Measurements from ENCODE around the gene RNF214.
"Not testable (repeated sequence)": the region's sequence is repeated elsewhere in the genome, so short reads cannot be mapped to it uniquely, and the experiment has no call there.

The RNF214 gene

GRCh38 chr11:117318738-117319137 lies 86.3 kb downstream of the RNF214 start:
- DNase-seq, result no peak

- no peak for DNase-seq
Observed at GRCh38 chr11:117319214-117319840, 86.9 kb downstream of the RNF214 start.

- DNase-seq, result not testable (repeated sequence)
Observed at GRCh38 chr11:117327255-117327566, 94.7 kb downstream of the RNF214 start.

- DNase-seq, result peak; percentile 93 to 94
Observed at GRCh38 chr11:117327567-117328374, 95.3 kb downstream of the RNF214 start, which contains the start of gene CEP164. Gene CEP164 (plus strand): TSS chr11:117327854. CDS start chr11:117338587, 10,733 bp downstream.

- no peak for DNase-seq
Observed at GRCh38 chr11:117328375-117329010, 96.0 kb downstream of the RNF214 start.

GRCh38 chr11:117332843-117333242 lies 100.4 kb downstream of the RNF214 start:
- no peak for DNase-seq

GRCh38 chr11:117333917-117334316 lies 101.4 kb downstream of the RNF214 start:
- no peak for DNase-seq

GRCh38 chr11:117334896-117335295 lies 102.4 kb downstream of the RNF214 start:
- DNase-seq, result no peak

- DNase-seq, result no peak
Observed at GRCh38 chr11:117335399-117335798, 102.9 kb downstream of the RNF214 start.
